Small intestine (tissue), 7 donors: Measurements from ENCODE around the gene LMBR1. TPM values are rescaled to one million over a fixed set of nuclear protein-coding genes. Genes with fewer than 3 reads are reported as not detected.
"Not testable (repeated sequence)": the region's sequence is repeated elsewhere in the genome, so short reads cannot be mapped to it uniquely, and the experiment has no call there.

Experiments used
- DNase-seq, 2 donors: peaks; one replicate each; pipeline versions ENCODE4 v3.0.0 to v3.0.0-alpha.2; 2013
- FAIRE-seq: peaks from 2 replicates; lab custom pipeline; 2012; peaks lifted over from hg19 to GRCh38; lab: Jason Lieb, UNC
- H3K27ac ChIP-seq, 3 donors: one replicate each; pipeline ENCODE4 v1.5.1; 2013; ENCODE audit warnings: low read length in 2 of 3, mild to moderate bottlenecking in 2 of 3, control low read depth in 1 of 3, inconsistent platforms in 1 of 3, low read depth in 1 of 3, moderate library complexity in 1 of 3
- H3K27me3 ChIP-seq, 3 donors: one replicate each; pipeline ENCODE4 v1.6.1; 2013; ENCODE audit warnings: low read length in 3 of 3, inconsistent platforms in 1 of 3; ENCODE audit not compliant: control insufficient read depth in 3 of 3, insufficient read depth in 3 of 3
- H3K36me3 ChIP-seq, 3 donors: one replicate each; pipeline ENCODE4 v1.6.1; 2013; ENCODE audit warnings: low read length in 3 of 3, inconsistent platforms in 1 of 3, low read depth in 1 of 3, mild to moderate bottlenecking in 1 of 3, moderate library complexity in 1 of 3; ENCODE audit not compliant: control insufficient read depth in 3 of 3, insufficient read depth in 2 of 3
- H3K4me1 ChIP-seq, 3 donors: one replicate each; pipeline ENCODE4 v1.6.1; 2013; ENCODE audit warnings: low read length in 2 of 3, inconsistent platforms in 1 of 3, low read depth in 1 of 3, mild to moderate bottlenecking in 1 of 3, moderate library complexity in 1 of 3; ENCODE audit not compliant: control insufficient read depth in 3 of 3, insufficient read depth in 2 of 3
- H3K4me3 ChIP-seq, 3 donors: one replicate each; pipeline ENCODE4 v1.5.1; 2013; ENCODE audit warnings: low read length in 3 of 3, control low read depth in 1 of 3, inconsistent platforms in 1 of 3, low read depth in 1 of 3, mild to moderate bottlenecking in 1 of 3, moderate library complexity in 1 of 3
- H3K9me3 ChIP-seq, 2 donors: one replicate each; pipeline ENCODE4 v1.6.1; 2013; ENCODE audit warnings: low read depth in 1 of 2, low read length in 1 of 2; ENCODE audit not compliant: control insufficient read depth in 2 of 2, insufficient read depth in 1 of 2
- WGBS, 3 donors: extraction: QIAGEN DNeasy Blood & Tissue Kit; methylation state at CpG; one replicate each; pipeline ENCODE4 v1.1.7; 2013; 5-methylcytosine and 5-hydroxymethylcytosine counted together
- polyA plus RNA-seq, 4 donors: library from polyadenylated mRNA; stranded (reverse) in 3 of 4; unstranded in 1 of 4; fragments of 200-250 nt in 3 of 4; fragments of 120-200 nt in 1 of 4; gene quantifications; one replicate each; pipeline versions ENCODE4 v1.2.1 to v1.2.3, GENCODE V29; 2013
- donor health status: healthy with polysubstance abuse.
- donor health status: control.
- donor health status: control.
- donor health status: Bipolar disorder and iron deficiency.
- donor health status: healthy.

Gene LMBR1
- polyA plus RNA-seq, 4 donors: 4.3 to 34.5 (median 11.9) TPM

DNA sequence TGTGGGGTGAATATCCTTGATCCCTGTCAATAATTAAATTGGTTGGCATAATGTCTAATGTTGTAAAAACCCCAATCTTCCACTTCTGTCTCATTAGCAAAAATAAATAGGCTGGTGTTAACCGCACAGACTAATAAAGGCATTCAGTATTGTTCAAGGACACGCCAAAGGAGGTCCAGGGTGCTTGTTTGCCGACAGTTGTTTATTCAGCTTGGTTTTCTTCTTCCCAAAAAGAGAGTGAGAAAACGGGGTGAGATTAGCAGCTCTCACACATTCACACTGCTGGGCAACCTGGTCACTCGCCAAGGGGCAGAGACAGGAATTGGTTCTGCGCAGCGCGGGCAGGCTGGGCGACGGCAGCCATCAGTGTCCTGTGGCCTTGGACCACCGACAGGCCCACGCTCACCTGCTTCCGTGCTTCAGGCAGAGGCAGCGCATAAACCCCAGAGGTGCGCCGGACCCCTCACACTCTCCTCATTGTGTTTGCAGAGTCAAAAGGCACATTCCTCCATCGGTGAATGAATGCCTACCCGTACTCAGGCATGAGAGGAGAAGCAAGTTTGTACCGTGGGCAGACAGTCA, 26.2 kb upstream of the LMBR1 start:
- FAIRE-seq (no peak), DNase-seq (no peak)
- Histone ChIP-seq H3K36me3 (no peaks in the 10 kb centered on the region), H3K4me3 (no peak overlapping the region), H3K27ac (no peak overlapping the region), H3K9me3 (peaks cover 0 to 2% of the 10 kb centered on the region in 2 donors), H3K27me3 (peaks cover 0 to 6% (median 2%) of the 10 kb centered on the region in 3 donors), H3K4me1 (no peaks in the 10 kb centered on the region)
- WGBS, 3 donors: 69 to 77% (median 70%) methylated on average over 19 of the region's 19 CpGs

DNA sequence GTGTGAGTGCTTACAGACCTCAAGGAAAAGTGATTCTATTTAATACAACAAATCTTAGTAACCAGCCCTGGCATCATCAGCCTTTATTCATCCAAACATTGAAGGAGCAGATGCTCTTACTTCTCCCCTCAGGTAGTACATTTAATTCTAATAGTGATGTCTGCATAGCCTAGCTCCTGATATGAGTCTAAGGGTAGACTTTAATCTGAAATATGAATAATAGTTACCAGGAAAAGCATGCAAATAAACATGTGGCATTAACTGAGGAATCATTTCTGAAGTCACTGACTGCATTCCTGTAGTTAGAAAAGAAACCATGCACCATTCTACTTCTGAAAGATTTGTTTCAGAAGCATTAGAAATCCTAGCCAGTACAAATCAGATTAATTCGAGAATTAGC, 25.7 kb upstream of the LMBR1 start:
- no peak for FAIRE-seq
- H3K4me1 ChIP-seq: no peaks in the 10 kb centered on the region

DNA sequence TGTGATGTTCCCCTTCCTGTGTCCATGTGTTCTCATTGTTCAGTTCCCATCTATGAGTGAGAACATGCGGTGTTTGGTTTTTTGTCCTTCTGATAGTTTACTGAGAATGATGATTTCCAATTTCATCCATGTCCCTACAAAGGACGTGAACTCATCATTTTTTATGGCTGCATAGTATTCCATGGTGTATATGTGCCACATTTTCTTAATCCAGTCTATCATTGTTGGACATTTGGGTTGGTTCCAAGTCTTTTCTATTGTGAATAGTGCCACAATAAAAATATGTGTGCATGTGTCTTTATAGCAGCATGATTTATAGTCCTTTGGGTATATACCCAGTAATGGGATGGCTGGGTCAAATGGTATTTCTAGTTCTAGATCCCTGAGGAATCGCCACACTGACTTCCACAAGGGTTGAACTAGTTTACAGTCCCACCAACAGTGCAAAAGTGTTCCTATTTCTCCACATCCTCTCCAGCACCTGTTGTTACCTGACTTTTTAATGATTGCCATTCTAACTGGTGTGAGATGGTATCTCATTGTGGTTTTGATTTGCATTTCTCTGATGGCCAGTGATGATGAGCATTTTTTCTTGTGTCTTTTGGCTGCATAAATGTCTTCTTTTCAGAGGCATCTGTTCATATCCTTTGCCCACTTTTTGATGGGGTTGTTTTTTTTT, 16.7 kb upstream of the LMBR1 start:
- H3K36me3 ChIP-seq, FAIRE-seq, H3K4me3 ChIP-seq, H3K27ac ChIP-seq, H3K9me3 ChIP-seq, H3K27me3 ChIP-seq, DNase-seq, H3K4me1 ChIP-seq: not testable (repeated sequence)
- WGBS, 3 donors: 69 to 81% (median 78%) methylated on average over 3 of the region's 3 CpGs

More for the DNA sequence above, 25.7 kb upstream of the LMBR1 start:
- peaks cover 0 to 2% of the 10 kb centered on the region in 2 donors for H3K9me3 ChIP-seq
- H3K36me3 ChIP-seq: no peaks in the 10 kb centered on the region
- 16 to 57% (median 35%) methylated on average over 1 of the region's 1 CpG for WGBS, 3 donors
- no peak overlapping the region for H3K27ac ChIP-seq
- no peak for DNase-seq
- H3K4me3 ChIP-seq: no peak overlapping the region
- H3K27me3 ChIP-seq: peaks cover 0 to 5% (median 2%) of the 10 kb centered on the region in 3 donors

DNA sequence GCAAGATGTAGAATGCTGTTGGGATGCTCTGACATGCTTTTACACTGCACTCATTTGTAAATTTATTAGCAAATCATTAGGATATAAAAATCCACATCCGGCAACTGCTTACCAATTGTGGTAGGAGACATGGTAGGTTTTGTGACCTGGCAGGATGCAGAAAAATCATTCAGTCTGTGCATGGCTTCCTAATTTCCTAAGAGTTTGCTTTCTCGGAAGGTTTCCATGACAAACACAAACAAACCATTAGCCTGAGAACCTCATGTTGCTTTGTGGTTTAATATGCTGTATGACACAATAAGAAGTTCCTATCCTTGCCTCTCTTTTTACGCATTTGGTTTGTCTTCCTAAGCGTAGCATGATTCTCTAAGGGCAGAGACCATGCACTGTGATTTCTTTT, 14.7 kb upstream of the LMBR1 start:
- FAIRE-seq (no peak), DNase-seq (no peak)
- H3K27ac ChIP-seq: no peak overlapping the region
- 65 to 86% (median 77%) methylated on average over 4 of the region's 4 CpGs for WGBS, 3 donors
- H3K4me3 ChIP-seq: no peak overlapping the region
- H3K27me3 ChIP-seq: no peaks in the 10 kb centered on the region
- H3K4me1 ChIP-seq: no peaks in the 10 kb centered on the region
- H3K36me3 ChIP-seq: no peaks in the 10 kb centered on the region
- no peaks in the 10 kb centered on the region for H3K9me3 ChIP-seq

DNA sequence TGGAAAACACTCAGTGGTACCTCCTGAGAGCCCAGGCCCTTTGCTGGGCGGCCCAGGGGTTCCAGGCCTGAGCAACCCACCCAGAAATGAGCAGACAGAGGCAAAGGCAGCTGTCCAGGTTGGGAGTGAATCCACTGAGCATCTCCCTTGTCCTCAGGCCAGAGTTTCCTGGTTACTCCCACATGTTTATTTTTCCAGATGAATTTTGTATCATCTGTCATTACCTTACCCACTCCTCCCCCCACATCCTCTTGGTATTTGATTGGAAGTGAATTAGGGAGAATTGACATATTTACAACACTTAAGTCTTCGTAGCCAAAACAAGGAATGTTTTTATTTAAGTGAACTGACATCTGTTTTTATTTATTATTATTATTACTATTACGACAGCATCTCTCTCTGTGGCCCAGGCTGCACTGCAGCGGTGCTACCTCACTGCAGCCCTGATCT, 13.2 kb upstream of the LMBR1 start:
- H3K4me1 ChIP-seq: no peaks in the 10 kb centered on the region
- no peak overlapping the region for H3K4me3 ChIP-seq
- H3K27me3 ChIP-seq: no peaks in the 10 kb centered on the region
- no peak for DNase-seq
- no peaks in the 10 kb centered on the region for H3K9me3 ChIP-seq
- H3K27ac ChIP-seq: no peak overlapping the region
- WGBS, 3 donors: 69 to 81% (median 78%) methylated on average over 4 of the region's 4 CpGs
- H3K36me3 ChIP-seq: no peaks in the 10 kb centered on the region
- no peak for FAIRE-seq

DNA sequence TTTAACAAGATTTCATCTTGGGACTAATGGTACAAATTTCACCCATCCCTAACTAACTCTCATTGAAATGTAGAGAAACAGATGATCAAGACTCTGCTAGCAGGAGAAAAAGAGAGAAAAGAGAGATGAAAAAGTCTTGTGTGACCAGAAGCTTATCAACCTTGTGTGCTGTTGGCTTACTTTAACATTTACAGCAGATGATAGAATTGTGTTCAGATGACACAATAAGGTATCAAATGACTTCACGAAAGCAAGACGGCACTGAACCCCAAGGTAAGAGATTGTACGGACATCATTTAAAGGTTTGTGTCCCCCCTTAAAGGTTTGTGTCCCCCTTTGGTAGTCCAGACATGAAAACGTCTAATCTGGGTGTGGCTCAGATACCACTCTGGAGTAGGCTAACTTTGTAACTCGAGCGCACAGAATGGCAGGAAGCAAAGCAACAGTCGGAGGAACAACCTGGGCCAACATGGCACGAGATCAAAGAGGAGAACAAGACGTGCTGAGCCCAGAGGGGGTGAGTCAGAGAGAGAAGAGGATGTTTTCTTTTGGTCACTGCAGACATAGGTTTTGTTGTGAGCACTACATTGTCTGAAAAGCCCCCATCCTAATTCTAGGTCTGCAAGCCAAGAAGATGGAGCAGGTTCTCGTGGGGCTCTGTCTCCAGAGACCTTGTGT, 10.4 kb upstream of the LMBR1 start:
- no peaks in the 10 kb centered on the region for H3K9me3 ChIP-seq
- peak overlapping the region in 1 of 3 donors; percentile 49 for H3K27ac ChIP-seq
- no peaks in the 10 kb centered on the region for H3K4me1 ChIP-seq
- 28 to 51% (median 36%) methylated on average over 10 of the region's 10 CpGs for WGBS, 3 donors
- FAIRE-seq (no peak), DNase-seq (no peak)
- no peak overlapping the region for H3K4me3 ChIP-seq
- peaks cover 0 to 5% (median 0%) of the 10 kb centered on the region in 3 donors for H3K27me3 ChIP-seq
- no peaks in the 10 kb centered on the region for H3K36me3 ChIP-seq

DNA sequence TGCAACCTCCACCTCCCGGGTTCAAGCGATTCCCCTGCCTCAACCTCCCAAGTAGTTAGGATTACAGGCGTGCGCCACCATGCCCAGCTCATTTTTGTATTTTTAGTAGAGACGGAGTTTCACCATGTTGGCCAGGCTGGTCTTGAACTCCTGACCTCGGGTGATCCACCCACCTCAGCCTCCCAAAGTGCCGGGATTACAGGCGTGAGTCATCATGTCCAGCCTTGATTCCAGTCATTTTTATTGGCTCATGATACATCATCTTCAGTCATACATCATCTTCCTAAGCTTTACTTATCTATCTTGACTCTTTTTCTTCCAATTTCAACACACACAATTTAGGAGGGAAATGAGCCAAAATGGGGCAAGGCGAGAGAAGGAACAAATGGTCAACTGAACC, 7.1 kb upstream of the LMBR1 start:
- not testable (repeated sequence) for H3K4me1 ChIP-seq, FAIRE-seq
- 68 to 88% (median 72%) methylated on average over 9 of the region's 9 CpGs for WGBS, 3 donors

DNA sequence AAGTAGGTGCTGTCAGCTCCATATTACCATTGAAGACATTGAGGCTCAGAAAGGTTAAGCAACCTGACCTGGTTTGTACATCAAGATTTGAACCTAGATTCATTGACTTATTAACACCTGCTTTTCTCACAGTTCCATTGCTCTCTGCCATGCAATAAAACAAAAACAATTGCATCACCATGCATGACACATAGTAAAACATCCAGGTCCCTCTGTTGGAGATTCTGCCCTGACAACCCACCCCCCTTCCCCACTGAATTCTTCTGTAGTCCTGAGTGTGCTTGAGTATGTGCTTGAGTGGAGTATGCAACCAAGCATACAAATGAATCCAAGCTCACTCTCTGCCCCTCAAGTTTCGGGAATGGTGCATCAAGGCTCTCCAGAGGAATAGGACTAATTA, 6.0 kb upstream of the LMBR1 start:
- Histone ChIP-seq H3K4me3 (no peak overlapping the region), H3K27me3 (peaks cover 0 to 5% (median 0%) of the 10 kb centered on the region in 3 donors), H3K9me3 (no peaks in the 10 kb centered on the region), H3K27ac (no peak overlapping the region), H3K4me1 (peaks cover 0 to 3% (median 0%) of the 10 kb centered on the region in 3 donors), H3K36me3 (no peaks in the 10 kb centered on the region)
- DNase-seq (no peak), FAIRE-seq (no peak)
- 90 to 95% (median 93%) methylated on average over 1 of the region's 1 CpG for WGBS, 3 donors

More for the DNA sequence above, 7.1 kb upstream of the LMBR1 start:
- not testable (repeated sequence) for H3K4me3 ChIP-seq, DNase-seq, H3K36me3 ChIP-seq, H3K27me3 ChIP-seq, H3K27ac ChIP-seq, H3K9me3 ChIP-seq
